ENCODE measurements around the gene KAZALD1.

The KAZALD1 gene

DNA sequence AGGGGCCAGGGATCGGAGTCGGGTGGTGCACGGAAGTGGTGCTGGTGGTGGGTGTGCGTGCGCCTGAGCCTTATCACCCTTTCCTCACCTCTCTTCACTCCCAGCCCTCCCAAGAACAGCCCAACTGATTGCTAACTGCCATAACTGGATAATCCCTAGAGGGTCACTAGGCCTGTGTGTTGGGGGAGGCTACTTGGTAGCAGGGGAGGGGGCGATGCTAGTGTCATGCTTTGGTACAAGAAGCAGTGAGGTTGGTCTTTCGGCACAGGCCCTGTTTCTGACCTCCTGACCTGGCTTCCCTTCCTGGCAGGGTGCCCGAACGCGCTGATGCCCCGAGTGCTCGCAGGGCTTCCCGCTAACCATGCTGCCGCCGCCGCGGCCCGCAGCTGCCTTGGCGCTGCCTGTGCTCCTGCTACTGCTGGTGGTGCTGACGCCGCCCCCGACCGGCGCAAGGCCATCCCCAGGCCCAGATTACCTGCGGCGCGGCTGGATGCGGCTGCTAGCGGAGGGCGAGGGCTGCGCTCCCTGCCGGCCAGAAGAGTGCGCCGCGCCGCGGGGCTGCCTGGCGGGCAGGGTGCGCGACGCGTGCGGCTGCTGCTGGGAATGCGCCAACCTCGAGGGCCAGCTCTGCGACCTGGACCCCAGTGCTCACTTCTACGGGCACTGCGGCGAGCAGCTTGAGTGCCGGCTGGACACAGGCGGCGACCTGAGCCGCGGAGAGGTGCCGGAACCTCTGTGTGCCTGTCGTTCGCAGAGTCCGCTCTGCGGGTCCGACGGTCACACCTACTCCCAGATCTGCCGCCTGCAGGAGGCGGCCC is 652 bp downstream of the KAZALD1 start:
- Histone ChIP-seq H3K23ac (ENCODE audit: low read length) (no peak overlapping the region), H4K8ac (ENCODE audit: low read depth, low read length) (peak overlapping the region; percentile 2), H3K4me2 (ENCODE audit: low read length) (peak overlapping the region; percentile 99), H3K4me3 (ENCODE audit: low read depth, low read length) (no peak overlapping the region), H2BK12ac (ENCODE audit: low read length) (peak overlapping the region; percentile 16), H4K91ac (ENCODE audit: low read depth, low read length) (peak overlapping the region; percentile 2), H3K36me3 (ENCODE audit: control insufficient read depth in 1 of 2, insufficient read depth in 2 of 2, low read length in 2 of 2) (no peaks in the 10 kb centered on the region), H2AFZ (ENCODE audit: insufficient read depth, low read length, poor library complexity) (peak overlapping the region; percentile 40), H3K14ac (ENCODE audit: low read length) (no peak overlapping the region), H3K4ac (ENCODE audit: low read depth, low read length) (peak overlapping the region; percentile 8), H3K9ac (ENCODE audit: low read length) (no peak overlapping the region), H3K4me1 (ENCODE audit: control insufficient read depth in 1 of 2, insufficient read depth in 2 of 2, low read length in 2 of 2) (peaks cover 29 to 35% of the 10 kb centered on the region in 2 experiments), H2AK5ac (ENCODE audit: low read length) (no peak overlapping the region), H3K27ac (ENCODE audit: low read depth, low read length) (no peak overlapping the region), H3K9me3 (ENCODE audit: insufficient read depth, low read depth, low read length) (peaks cover 3% of the 10 kb centered on the region), H3K79me2 (ENCODE audit: control insufficient read depth, insufficient read depth, low read length, poor library complexity) (peaks cover 8% of the 10 kb centered on the region), H2BK5ac (ENCODE audit: low read depth, low read length, poor library complexity) (no peak overlapping the region), H3K27me3 (ENCODE audit: insufficient read depth, low read length) (peaks cover 45% of the 10 kb centered on the region), H2BK120ac (ENCODE audit: insufficient read depth, low read length, poor library complexity) (no peak overlapping the region), H3K79me1 (ENCODE audit: low read length) (peaks cover 16% of the 10 kb centered on the region), H4K12ac (ENCODE audit: low read depth, low read length) (peak overlapping the region; percentile 1), H3K18ac (ENCODE audit: low read length) (no peak overlapping the region)
- no CpG with 5 or more reads among the region's 63 CpGs for WGBS (ENCODE audit: extremely low coverage, insufficient coverage, insufficient read length)
- peak; percentile 91 to 93 for DNase-seq

GRCh38 chr10:101063050-101063525 is 1.3 kb downstream of the KAZALD1 start:
- Histone ChIP-seq H4K12ac (ENCODE audit: low read depth, low read length) (no peak overlapping the region), H4K8ac (ENCODE audit: low read depth, low read length) (no peak overlapping the region), H2BK120ac (ENCODE audit: insufficient read depth, low read length, poor library complexity) (no peak overlapping the region), H3K4me3 (ENCODE audit: low read depth, low read length) (no peak overlapping the region), H2AK5ac (ENCODE audit: low read length) (no peak overlapping the region), H2BK12ac (ENCODE audit: low read length) (no peak overlapping the region), H2BK5ac (ENCODE audit: low read depth, low read length, poor library complexity) (no peak overlapping the region), H3K4me2 (ENCODE audit: low read length) (peak overlapping the region; percentile 99), H3K79me1 (ENCODE audit: low read length) (peaks cover 16% of the 10 kb centered on the region), H3K27ac (ENCODE audit: low read depth, low read length) (no peak overlapping the region), H2AFZ (ENCODE audit: insufficient read depth, low read length, poor library complexity) (peak overlapping the region; percentile 40), H3K79me2 (ENCODE audit: control insufficient read depth, insufficient read depth, low read length, poor library complexity) (peaks cover 8% of the 10 kb centered on the region), H3K4me1 (ENCODE audit: control insufficient read depth in 1 of 2, insufficient read depth in 2 of 2, low read length in 2 of 2) (peaks cover 32 to 36% of the 10 kb centered on the region in 2 experiments), H4K91ac (ENCODE audit: low read depth, low read length) (no peak overlapping the region), H3K9me3 (ENCODE audit: insufficient read depth, low read depth, low read length) (peaks cover 3% of the 10 kb centered on the region), H3K14ac (ENCODE audit: low read length) (no peak overlapping the region), H3K9ac (ENCODE audit: low read length) (no peak overlapping the region), H3K4ac (ENCODE audit: low read depth, low read length) (no peak overlapping the region), H3K36me3 (ENCODE audit: control insufficient read depth in 1 of 2, insufficient read depth in 2 of 2, low read length in 2 of 2) (no peaks in the 10 kb centered on the region), H3K18ac (ENCODE audit: low read length) (no peak overlapping the region), H3K27me3 (ENCODE audit: insufficient read depth, low read length) (peaks cover 48% of the 10 kb centered on the region), H3K23ac (ENCODE audit: low read length) (no peak overlapping the region)
- DNase-seq, result no peak
- WGBS (ENCODE audit: extremely low coverage, insufficient coverage, insufficient read length), result no CpG with 5 or more reads among the region's 19 CpGs

GRCh38 chr10:101063548-101064414 is 2.0 kb downstream of the KAZALD1 start:
- H2AK5ac ChIP-seq (ENCODE audit: low read length), result no peak overlapping the region
- H3K18ac ChIP-seq (ENCODE audit: low read length), result no peak overlapping the region
- no peak overlapping the region for H4K8ac ChIP-seq (ENCODE audit: low read depth, low read length)
- no peak overlapping the region for H3K23ac ChIP-seq (ENCODE audit: low read length)
- no CpG with 5 or more reads among the region's 15 CpGs for WGBS (ENCODE audit: extremely low coverage, insufficient coverage, insufficient read length)
- no peak overlapping the region for H2BK12ac ChIP-seq (ENCODE audit: low read length)
- H3K36me3 ChIP-seq (ENCODE audit: control insufficient read depth in 1 of 2, insufficient read depth in 2 of 2, low read length in 2 of 2), result no peaks in the 10 kb centered on the region
- peaks cover 16% of the 10 kb centered on the region for H3K79me1 ChIP-seq (ENCODE audit: low read length)
- no peak overlapping the region for H3K27ac ChIP-seq (ENCODE audit: low read depth, low read length)
- no peak overlapping the region for H4K91ac ChIP-seq (ENCODE audit: low read depth, low read length)
- H3K79me2 ChIP-seq (ENCODE audit: control insufficient read depth, insufficient read depth, low read length, poor library complexity), result peaks cover 8% of the 10 kb centered on the region
- H3K4me3 ChIP-seq (ENCODE audit: low read depth, low read length), result no peak overlapping the region
- H3K4me1 ChIP-seq (ENCODE audit: control insufficient read depth in 1 of 2, insufficient read depth in 2 of 2, low read length in 2 of 2), result peaks cover 32 to 36% of the 10 kb centered on the region in 2 experiments
- peaks cover 3% of the 10 kb centered on the region for H3K9me3 ChIP-seq (ENCODE audit: insufficient read depth, low read depth, low read length)
- DNase-seq, result no peak
- H4K12ac ChIP-seq (ENCODE audit: low read depth, low read length), result no peak overlapping the region
- H3K14ac ChIP-seq (ENCODE audit: low read length), result no peak overlapping the region
- H3K4ac ChIP-seq (ENCODE audit: low read depth, low read length), result no peak overlapping the region
- no peak overlapping the region for H3K4me2 ChIP-seq (ENCODE audit: low read length)
- no peak overlapping the region for H2AFZ ChIP-seq (ENCODE audit: insufficient read depth, low read length, poor library complexity)
- H3K9ac ChIP-seq (ENCODE audit: low read length), result no peak overlapping the region
- H2BK5ac ChIP-seq (ENCODE audit: low read depth, low read length, poor library complexity), result no peak overlapping the region
- H2BK120ac ChIP-seq (ENCODE audit: insufficient read depth, low read length, poor library complexity), result no peak overlapping the region
- peaks cover 48% of the 10 kb centered on the region for H3K27me3 ChIP-seq (ENCODE audit: insufficient read depth, low read length)

- H3K9ac ChIP-seq (ENCODE audit: low read length), result no peak overlapping the region
- peaks cover 48% of the 10 kb centered on the region for H3K27me3 ChIP-seq (ENCODE audit: insufficient read depth, low read length)
- DNase-seq, result no peak
- no peak overlapping the region for H2AK5ac ChIP-seq (ENCODE audit: low read length)
- H3K79me1 ChIP-seq (ENCODE audit: low read length), result peaks cover 16% of the 10 kb centered on the region
- no peak overlapping the region for H3K4ac ChIP-seq (ENCODE audit: low read depth, low read length)
- H3K18ac ChIP-seq (ENCODE audit: low read length), result no peak overlapping the region
- H3K27ac ChIP-seq (ENCODE audit: low read depth, low read length), result no peak overlapping the region
- H2BK120ac ChIP-seq (ENCODE audit: insufficient read depth, low read length, poor library complexity), result no peak overlapping the region
- no peak overlapping the region for H4K8ac ChIP-seq (ENCODE audit: low read depth, low read length)
- H3K4me2 ChIP-seq (ENCODE audit: low read length), result no peak overlapping the region
- no peak overlapping the region for H2AFZ ChIP-seq (ENCODE audit: insufficient read depth, low read length, poor library complexity)
- H4K12ac ChIP-seq (ENCODE audit: low read depth, low read length), result no peak overlapping the region
- no peak overlapping the region for H3K14ac ChIP-seq (ENCODE audit: low read length)
- H3K79me2 ChIP-seq (ENCODE audit: control insufficient read depth, insufficient read depth, low read length, poor library complexity), result peaks cover 8% of the 10 kb centered on the region
- H2BK12ac ChIP-seq (ENCODE audit: low read length), result no peak overlapping the region
- no peak overlapping the region for H4K91ac ChIP-seq (ENCODE audit: low read depth, low read length)
- H3K9me3 ChIP-seq (ENCODE audit: insufficient read depth, low read depth, low read length), result peaks cover 3% of the 10 kb centered on the region
- H3K4me3 ChIP-seq (ENCODE audit: low read depth, low read length), result no peak overlapping the region
- H3K4me1 ChIP-seq (ENCODE audit: control insufficient read depth in 1 of 2, insufficient read depth in 2 of 2, low read length in 2 of 2), result peaks cover 32 to 36% of the 10 kb centered on the region in 2 experiments
- WGBS (ENCODE audit: extremely low coverage, insufficient coverage, insufficient read length), result no CpG with 5 or more reads among the region's 9 CpGs
- H3K23ac ChIP-seq (ENCODE audit: low read length), result no peak overlapping the region
- no peak overlapping the region for H2BK5ac ChIP-seq (ENCODE audit: low read depth, low read length, poor library complexity)
- no peaks in the 10 kb centered on the region for H3K36me3 ChIP-seq (ENCODE audit: control insufficient read depth in 1 of 2, insufficient read depth in 2 of 2, low read length in 2 of 2)
These were observed 2.7 kb downstream of the KAZALD1 start for GRCh38 chr10:101064415-101065030.
